ENCODE results near the gene ARHGAP26. TPM values are rescaled to one million over a fixed set of nuclear protein-coding genes. Genes with fewer than 3 reads are reported as not detected.

ARHGAP26 gene
- total RNA-seq, 5 donors from 2014 or later (not counting 1 experiment from before 2014, with no cell fraction given), result 22.8 to 49.3 (median 28.3) TPM

DNA sequence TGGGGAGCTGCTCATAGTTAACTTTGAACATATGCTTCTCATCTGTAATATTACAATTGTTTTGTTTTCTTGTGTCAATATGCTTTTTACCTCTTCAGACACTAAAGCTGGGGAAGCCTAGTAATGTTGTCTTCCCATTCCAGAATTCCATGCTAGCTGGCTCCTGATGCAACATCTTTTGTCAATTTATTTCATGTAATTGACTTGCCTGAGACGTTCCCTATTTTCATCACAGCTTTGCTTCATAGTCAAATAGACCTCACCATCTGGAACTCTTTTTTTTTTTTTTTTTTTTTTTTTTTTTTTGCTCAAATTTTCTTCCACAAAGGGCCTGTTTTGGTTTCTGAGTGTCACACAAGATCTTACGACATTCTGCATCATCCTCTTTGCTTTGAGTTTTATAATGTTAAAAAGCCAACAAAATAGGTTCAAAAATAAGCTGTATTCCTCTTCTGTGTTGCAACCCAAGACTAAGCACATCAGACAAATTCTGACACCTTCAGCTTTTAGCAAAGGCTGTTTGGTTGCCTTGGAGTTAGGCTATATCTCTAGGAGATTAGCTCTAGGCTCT lies 398.1 kb downstream of the ARHGAP26 start:
- ATAC-seq (replicated peaks in 1 of 4), result no peak
- H3K27ac ChIP-seq (ENCODE audit: low read length), result no peak overlapping the region
- H3K9me3 Mint-ChIP-seq, result no peaks in the 10 kb centered on the region
- H3K4me1 ChIP-seq (ENCODE audit: control insufficient read depth in 1 of 2, extremely low read depth in 1 of 2, insufficient read depth in 2 of 2, low read length in 2 of 2), result no peaks in the 10 kb centered on the region
- H3K4me3 Mint-ChIP-seq, result no peak overlapping the region
- peaks cover 0 to 5% (median 0%) of the 10 kb centered on the region in 3 donors for H3K4me1 Mint-ChIP-seq
- POLR2A ChIA-PET, result no interaction called here
- CTCF ChIA-PET, result interaction anchor here in 1 of 2 donors (0.9 kb wide), 1 partner anchor 140 kb away, joined by 4 read pairs; no protein-coding TSS in a partner anchor
- H3K27ac Mint-ChIP-seq, result no peak overlapping the region
- WGBS (ENCODE audit: insufficient coverage), result no CpG with 5 or more reads among the region's 2 CpGs
- H3K9me3 ChIP-seq, result no peaks in the 10 kb centered on the region
- peaks cover 0 to 6% of the 10 kb centered on the region in 2 donors for H3K36me3 ChIP-seq (ENCODE audit: control insufficient read depth in 2 of 2, extremely low read depth in 1 of 2, insufficient read depth in 1 of 2, low read length in 1 of 2)
- no peaks in the 10 kb centered on the region for H3K27me3 Mint-ChIP-seq
- peaks cover 33% of the 10 kb centered on the region for H3K36me3 Mint-ChIP-seq
- H3K27me3 ChIP-seq (replicated peaks in 1 of 2; ENCODE audit: control insufficient read depth in 2 of 2, extremely low read depth in 1 of 2, insufficient read depth in 2 of 2, low read length in 1 of 2), result no peaks in the 10 kb centered on the region
- DNase-seq, result no peak
- H3K4me3 ChIP-seq (ENCODE audit: control insufficient read depth in 1 of 2, extremely low read depth in 1 of 2, low read length in 1 of 2), result no peak overlapping the region

DNA sequence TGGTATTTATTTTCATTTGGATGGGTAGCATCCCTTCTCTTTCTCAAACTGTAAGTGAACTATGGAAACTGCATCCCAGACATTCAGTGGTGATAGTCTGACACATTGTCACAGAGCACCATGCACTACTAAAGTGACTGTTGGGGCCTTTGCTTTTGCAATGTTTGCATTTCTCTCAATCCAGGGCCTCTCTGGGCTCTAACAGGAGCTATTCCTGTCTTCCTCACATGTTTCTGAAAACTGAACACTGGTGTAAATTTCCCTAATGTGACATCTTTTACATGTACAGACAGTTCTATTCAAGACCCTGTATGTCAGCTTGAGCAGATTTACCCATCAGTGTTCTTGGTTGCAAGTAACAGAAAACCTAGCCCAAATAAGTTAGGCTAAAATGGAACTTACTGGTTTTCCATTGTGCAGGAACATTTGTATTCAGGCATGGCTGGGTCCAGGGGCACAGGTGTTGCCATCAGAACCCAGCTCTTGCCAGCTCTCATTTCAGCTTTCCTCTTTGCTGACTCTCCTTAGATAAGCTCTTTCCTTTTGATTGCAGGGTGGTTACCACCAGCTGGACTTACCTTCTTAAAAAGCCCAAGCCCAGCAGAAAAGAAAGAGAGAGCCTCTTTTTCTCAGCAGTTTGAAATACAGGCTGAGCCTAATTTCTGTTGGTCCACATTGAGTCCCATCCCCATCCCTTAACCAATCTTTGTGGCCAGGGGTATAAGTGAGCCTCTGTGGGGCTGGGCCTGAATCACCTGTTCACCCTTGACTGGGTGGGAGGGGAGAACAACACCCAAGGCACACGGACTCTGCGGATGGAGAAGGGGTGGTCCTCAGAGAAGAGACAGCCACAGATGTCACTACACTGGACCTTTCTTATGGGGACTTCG lies 399.0 kb downstream of the ARHGAP26 start:
- CTCF ChIA-PET, result interaction anchor here in 1 of 2 donors (0.6 kb wide), 1 partner anchor 9 kb away, joined by 3 read pairs; no protein-coding TSS in a partner anchor
- Histone ChIP-seq H3K9me3 (no peaks in the 10 kb centered on the region), H3K27me3 (replicated peaks in 1 of 2; ENCODE audit: control insufficient read depth in 2 of 2, extremely low read depth in 1 of 2, insufficient read depth in 2 of 2, low read length in 1 of 2) (no peaks in the 10 kb centered on the region), H3K27ac (ENCODE audit: low read length) (no peak overlapping the region), H3K4me3 (ENCODE audit: control insufficient read depth in 1 of 2, extremely low read depth in 1 of 2, low read length in 1 of 2) (no peak overlapping the region), H3K4me1 (ENCODE audit: control insufficient read depth in 1 of 2, extremely low read depth in 1 of 2, insufficient read depth in 2 of 2, low read length in 2 of 2) (no peaks in the 10 kb centered on the region), H3K36me3 (ENCODE audit: control insufficient read depth in 2 of 2, extremely low read depth in 1 of 2, insufficient read depth in 1 of 2, low read length in 1 of 2) (peaks cover 0 to 6% of the 10 kb centered on the region in 2 donors)
- Mint-ChIP-seq H3K36me3 (peaks cover 31% of the 10 kb centered on the region), H3K27ac (no peak overlapping the region), H3K4me1 (peaks cover 0 to 5% (median 0%) of the 10 kb centered on the region in 3 donors), H3K4me3 (no peak overlapping the region), H3K9me3 (no peaks in the 10 kb centered on the region), H3K27me3 (no peaks in the 10 kb centered on the region)
- DNase-seq, result no peak
- WGBS (ENCODE audit: insufficient coverage), result no CpG with 5 or more reads among the region's 3 CpGs
- POLR2A ChIA-PET, result no interaction called here
- ATAC-seq (replicated peaks in 1 of 4), result no peak

DNA sequence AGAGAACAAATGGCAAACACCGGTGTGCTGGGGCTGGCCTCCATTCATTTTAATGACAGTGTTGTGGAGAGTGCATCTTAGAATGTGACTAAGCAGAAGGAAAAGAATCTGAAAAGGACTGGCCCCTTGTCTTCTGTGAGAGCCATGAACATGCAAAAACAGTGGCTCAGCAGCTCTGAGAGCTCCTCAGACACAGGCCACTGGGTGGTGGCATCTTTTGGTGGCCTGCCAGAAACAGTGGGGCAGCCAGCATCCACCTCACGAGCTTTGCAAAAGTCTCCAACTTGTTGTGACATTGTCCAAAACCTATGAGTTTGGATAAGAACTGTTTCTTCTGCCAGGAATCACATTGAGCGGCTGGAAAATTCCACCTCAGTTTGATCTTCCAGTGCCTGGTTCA lies 399.9 kb downstream of the ARHGAP26 start:
- 100% methylated on average over 3 of the region's 3 CpGs for WGBS (ENCODE audit: insufficient coverage)
- Mint-ChIP-seq H3K4me1 (peaks cover 0 to 5% (median 0%) of the 10 kb centered on the region in 3 donors), H3K4me3 (no peak overlapping the region), H3K36me3 (peaks cover 27% of the 10 kb centered on the region), H3K27me3 (no peaks in the 10 kb centered on the region), H3K27ac (no peak overlapping the region), H3K9me3 (no peaks in the 10 kb centered on the region)
- Histone ChIP-seq H3K27ac (ENCODE audit: low read length) (no peak overlapping the region), H3K9me3 (no peaks in the 10 kb centered on the region), H3K4me1 (ENCODE audit: control insufficient read depth in 1 of 2, extremely low read depth in 1 of 2, insufficient read depth in 2 of 2, low read length in 2 of 2) (no peaks in the 10 kb centered on the region), H3K27me3 (replicated peaks in 1 of 2; ENCODE audit: control insufficient read depth in 2 of 2, extremely low read depth in 1 of 2, insufficient read depth in 2 of 2, low read length in 1 of 2) (no peaks in the 10 kb centered on the region), H3K4me3 (ENCODE audit: control insufficient read depth in 1 of 2, extremely low read depth in 1 of 2, low read length in 1 of 2) (no peak overlapping the region), H3K36me3 (ENCODE audit: control insufficient read depth in 2 of 2, extremely low read depth in 1 of 2, insufficient read depth in 1 of 2, low read length in 1 of 2) (peaks cover 0 to 5% of the 10 kb centered on the region in 2 donors)
- ChIA-PET POLR2A (no interaction called here), CTCF (no interaction called here)
- ATAC-seq (replicated peaks in 1 of 4) (no peak), DNase-seq (no peak)

DNA sequence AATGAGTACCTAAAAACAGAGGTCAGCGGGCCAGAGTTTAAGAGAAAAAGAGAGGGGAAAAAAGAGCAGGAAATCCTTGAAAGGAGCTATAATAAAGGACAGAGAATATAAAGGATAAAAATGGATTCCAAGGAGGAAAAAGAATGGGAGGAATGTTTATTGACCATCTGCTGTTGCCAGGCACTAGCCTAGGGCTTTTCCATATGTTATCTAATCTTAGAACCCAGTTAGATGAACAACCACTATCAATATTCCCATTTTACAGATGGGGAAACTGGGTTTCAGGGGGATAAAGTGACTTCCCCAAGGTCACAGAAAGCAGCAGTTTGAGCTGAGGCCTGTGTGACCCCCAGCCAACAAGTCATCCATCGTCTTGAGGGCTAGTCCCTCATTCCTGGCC lies 400.8 kb downstream of the ARHGAP26 start:
- DNase-seq (no peak), ATAC-seq (replicated peaks in 1 of 4) (no peak)
- POLR2A ChIA-PET, result no interaction called here
- CTCF ChIA-PET, result interaction anchor here in 1 of 2 donors (0.6 kb wide), 1 partner anchor 14 kb away, joined by 3 read pairs; no protein-coding TSS in a partner anchor
- Mint-ChIP-seq H3K4me3 (no peak overlapping the region), H3K36me3 (peaks cover 22% of the 10 kb centered on the region), H3K4me1 (peaks cover 0 to 3% (median 0%) of the 10 kb centered on the region in 3 donors), H3K27ac (no peak overlapping the region), H3K9me3 (no peaks in the 10 kb centered on the region), H3K27me3 (no peaks in the 10 kb centered on the region)
- Histone ChIP-seq H3K36me3 (ENCODE audit: control insufficient read depth in 2 of 2, extremely low read depth in 1 of 2, insufficient read depth in 1 of 2, low read length in 1 of 2) (peaks cover 0 to 5% of the 10 kb centered on the region in 2 donors), H3K4me3 (ENCODE audit: control insufficient read depth in 1 of 2, extremely low read depth in 1 of 2, low read length in 1 of 2) (no peak overlapping the region), H3K4me1 (ENCODE audit: control insufficient read depth in 1 of 2, extremely low read depth in 1 of 2, insufficient read depth in 2 of 2, low read length in 2 of 2) (no peaks in the 10 kb centered on the region), H3K27ac (ENCODE audit: low read length) (no peak overlapping the region), H3K27me3 (replicated peaks in 1 of 2; ENCODE audit: control insufficient read depth in 2 of 2, extremely low read depth in 1 of 2, insufficient read depth in 2 of 2, low read length in 1 of 2) (no peaks in the 10 kb centered on the region), H3K9me3 (no peaks in the 10 kb centered on the region)
- WGBS (ENCODE audit: insufficient coverage), result 94% methylated on average over 2 of the region's 2 CpGs

DNA sequence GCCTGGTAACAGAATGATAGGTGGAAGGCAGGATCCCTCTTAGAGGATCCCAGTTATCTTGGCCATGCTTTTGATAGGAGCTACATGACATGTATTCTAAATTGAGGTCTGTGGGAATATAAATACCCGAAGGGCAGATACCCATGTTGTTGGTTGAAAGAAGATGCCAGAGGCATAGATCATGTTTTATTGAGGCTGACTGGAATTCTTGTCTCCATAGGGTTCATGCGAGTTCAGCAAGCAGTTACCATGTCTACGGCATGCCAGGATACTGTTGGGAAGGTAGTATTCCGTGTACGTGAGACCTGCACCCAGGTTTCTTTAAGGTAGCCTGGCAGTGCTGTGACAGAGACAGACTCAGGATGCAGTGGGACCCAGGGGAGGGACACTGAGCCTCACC lies 402.6 kb downstream of the ARHGAP26 start:
- POLR2A ChIA-PET, result no interaction called here
- no peak overlapping the region for H3K27ac Mint-ChIP-seq

DNA sequence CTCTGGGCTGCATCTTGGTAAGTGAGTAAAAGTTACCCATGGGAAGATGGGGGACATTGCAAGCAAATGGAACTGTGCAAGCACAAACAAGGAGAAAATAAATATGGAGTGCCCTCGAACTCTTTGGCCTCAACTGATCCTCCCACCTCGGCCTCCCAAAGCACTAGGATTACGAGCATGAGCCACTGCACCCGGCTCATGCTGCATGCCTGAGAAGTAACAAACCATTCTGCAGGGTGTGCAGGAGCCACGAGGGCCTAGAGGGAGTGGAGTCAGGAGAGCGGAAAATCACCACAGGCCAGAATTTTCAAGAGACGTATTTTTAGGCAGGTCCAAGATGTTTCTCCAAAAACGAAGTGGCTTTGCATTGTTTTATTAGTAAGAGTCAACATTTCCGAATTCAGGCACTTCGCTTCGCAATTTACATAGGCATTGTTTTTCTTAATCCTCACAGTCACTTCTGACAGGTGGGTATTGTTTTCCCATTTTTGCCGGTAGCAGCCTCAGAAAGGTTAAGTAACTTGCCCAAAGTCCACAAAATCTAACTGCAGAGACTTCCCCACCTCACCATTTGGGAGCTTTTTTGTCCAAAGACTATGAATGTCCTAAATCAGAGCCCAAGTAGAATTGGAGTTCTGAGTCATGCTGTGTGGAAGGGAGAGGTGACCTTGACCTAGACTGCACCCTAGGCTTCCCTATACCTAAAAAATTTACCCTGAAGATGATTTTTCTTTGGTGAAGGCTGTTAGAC lies 403.1 kb downstream of the ARHGAP26 start:
- no peak overlapping the region for H3K27ac ChIP-seq (ENCODE audit: low read length)
- no peaks in the 10 kb centered on the region for H3K4me1 Mint-ChIP-seq
- H3K4me1 ChIP-seq (ENCODE audit: control insufficient read depth in 1 of 2, extremely low read depth in 1 of 2, insufficient read depth in 2 of 2, low read length in 2 of 2), result no peaks in the 10 kb centered on the region
- H3K36me3 Mint-ChIP-seq, result peaks cover 22% of the 10 kb centered on the region
- no peaks in the 10 kb centered on the region for H3K9me3 Mint-ChIP-seq
- no peaks in the 10 kb centered on the region for H3K9me3 ChIP-seq
- H3K27me3 Mint-ChIP-seq, result no peaks in the 10 kb centered on the region
- H3K27ac Mint-ChIP-seq, result no peak overlapping the region
- ATAC-seq (replicated peaks in 1 of 4) (no peak), DNase-seq (no peak)
- POLR2A ChIA-PET, result no interaction called here
- CTCF ChIA-PET, result no interaction called here
- H3K4me3 Mint-ChIP-seq, result no peak overlapping the region
- no peaks in the 10 kb centered on the region for H3K27me3 ChIP-seq (replicated peaks in 1 of 2; ENCODE audit: control insufficient read depth in 2 of 2, extremely low read depth in 1 of 2, insufficient read depth in 2 of 2, low read length in 1 of 2)
- peaks cover 0 to 5% of the 10 kb centered on the region in 2 donors for H3K36me3 ChIP-seq (ENCODE audit: control insufficient read depth in 2 of 2, extremely low read depth in 1 of 2, insufficient read depth in 1 of 2, low read length in 1 of 2)
- H3K4me3 ChIP-seq (ENCODE audit: control insufficient read depth in 1 of 2, extremely low read depth in 1 of 2, low read length in 1 of 2), result no peak overlapping the region
- 94% methylated on average over 5 of the region's 12 CpGs for WGBS (ENCODE audit: insufficient coverage)

More for the DNA sequence above, 402.6 kb downstream of the ARHGAP26 start:
- Histone ChIP-seq H3K27ac (ENCODE audit: low read length) (no peak overlapping the region), H3K9me3 (no peaks in the 10 kb centered on the region), H3K27me3 (replicated peaks in 1 of 2; ENCODE audit: control insufficient read depth in 2 of 2, extremely low read depth in 1 of 2, insufficient read depth in 2 of 2, low read length in 1 of 2) (no peaks in the 10 kb centered on the region), H3K36me3 (ENCODE audit: control insufficient read depth in 2 of 2, extremely low read depth in 1 of 2, insufficient read depth in 1 of 2, low read length in 1 of 2) (peaks cover 0 to 5% of the 10 kb centered on the region in 2 donors), H3K4me1 (ENCODE audit: control insufficient read depth in 1 of 2, extremely low read depth in 1 of 2, insufficient read depth in 2 of 2, low read length in 2 of 2) (no peaks in the 10 kb centered on the region), H3K4me3 (ENCODE audit: control insufficient read depth in 1 of 2, extremely low read depth in 1 of 2, low read length in 1 of 2) (no peak overlapping the region)
- DNase-seq (no peak), ATAC-seq (replicated peaks in 1 of 4) (no peak)
- WGBS (ENCODE audit: insufficient coverage), result 97% methylated on average over 5 of the region's 5 CpGs
- no peak overlapping the region for H3K4me3 Mint-ChIP-seq
- no peaks in the 10 kb centered on the region for H3K4me1 Mint-ChIP-seq
- no peaks in the 10 kb centered on the region for H3K9me3 Mint-ChIP-seq
- CTCF ChIA-PET, result no interaction called here
- peaks cover 22% of the 10 kb centered on the region for H3K36me3 Mint-ChIP-seq
- no peaks in the 10 kb centered on the region for H3K27me3 Mint-ChIP-seq
